SK-N-SH treated with all-trans-retinoic acid at 6 μM for 48 hours (cell line): ENCODE results near the gene PFDN2.

Source experiments
- ATAC-seq: fragments of 200-7000 bp; cut with Tn5 transposase; 3 replicates; pipeline ENCODE4 v1.9.1; 2020; ENCODE audit warnings: mild to moderate bottlenecking, moderate library complexity
- BACH2 ChIP-seq: fragments of 250-450 bp; sonication (Bioruptor Pico); IDR thresholded peaks from 2 replicates; pipeline ENCODE4 v1.9.0; 2021; ENCODE audit warnings: mild to moderate bottlenecking, borderline replicate concordance
- CREB5 ChIP-seq: fragments of 250-450 bp; sonication (Bioruptor Pico); IDR thresholded peaks from 2 replicates; pipeline ENCODE4 v1.5.1; 2020; ENCODE audit warnings: low read depth, mild to moderate bottlenecking, moderate library complexity
- CSDC2 ChIP-seq: fragments of 250-450 bp; sonication (Bioruptor Pico); IDR thresholded peaks from 2 replicates; pipeline ENCODE4 v1.5.0; 2020; ENCODE audit warnings: mild to moderate bottlenecking, moderate library complexity
- CSRNP3 ChIP-seq: fragments of 250-450 bp; sonication (Bioruptor Pico); IDR thresholded peaks from 2 replicates; pipeline ENCODE4 v1.5.1; 2021; ENCODE audit warnings: mild to moderate bottlenecking, moderate library complexity
- ESRRG ChIP-seq: fragments of 250-450 bp; sonication (Bioruptor Pico); IDR thresholded peaks from 2 replicates; pipeline ENCODE4 v1.6.1; 2021; ENCODE audit warnings: mild to moderate bottlenecking
- GLIS3 ChIP-seq: fragments of 250-450 bp; sonication (Bioruptor Pico); IDR thresholded peaks from 2 replicates; pipeline ENCODE4 v1.5.0; 2020; ENCODE audit warnings: mild to moderate bottlenecking, moderate library complexity
- PATZ1 ChIP-seq: fragments of 250-450 bp; sonication (Bioruptor Pico); IDR thresholded peaks from 2 replicates; pipeline ENCODE4 v1.8.0; 2020; ENCODE audit warnings: mild to moderate bottlenecking, moderate library complexity, borderline replicate concordance
- POU6F1 ChIP-seq: fragments of 250-450 bp; sonication (Bioruptor Pico); IDR thresholded peaks from 2 replicates; pipeline ENCODE4 v1.8.0; 2021; ENCODE audit warnings: low read depth, mild to moderate bottlenecking, moderate library complexity, borderline replicate concordance
- PPARA ChIP-seq: fragments of 250-450 bp; sonication (Bioruptor Pico); IDR thresholded peaks from 2 replicates; pipeline ENCODE4 v1.5.0; 2020; ENCODE audit warnings: mild to moderate bottlenecking, borderline replicate concordance
- RARB ChIP-seq: fragments of 250-450 bp; sonication (Bioruptor Pico); IDR thresholded peaks from 2 replicates; pipeline ENCODE4 v1.8.0; 2021; ENCODE audit warnings: mild to moderate bottlenecking, moderate library complexity
- TCF4 ChIP-seq: fragments of 250-450 bp; sonication (Bioruptor Pico); IDR thresholded peaks from 2 replicates; pipeline ENCODE4 v1.8.0; 2021; ENCODE audit warnings: mild to moderate bottlenecking, moderate library complexity, borderline replicate concordance
- TOX ChIP-seq: fragments of 250-450 bp; sonication (Bioruptor Pico); IDR thresholded peaks from 2 replicates; pipeline ENCODE4 v1.8.0; 2021; ENCODE audit warnings: mild to moderate bottlenecking, moderate library complexity, borderline replicate concordance
- TSHZ2 ChIP-seq: fragments of 250-450 bp; sonication (Bioruptor Pico); IDR thresholded peaks from 2 replicates; pipeline ENCODE4 v1.5.0; 2020; ENCODE audit warnings: mild to moderate bottlenecking, moderate library complexity
- ZC3H10 ChIP-seq: fragments of 250-450 bp; sonication (Bioruptor Pico); IDR thresholded peaks from 2 replicates; pipeline ENCODE4 v1.5.1; 2021; ENCODE audit warnings: mild to moderate bottlenecking, moderate library complexity
- ZFP3 ChIP-seq: fragments of 250-450 bp; sonication (Bioruptor Pico); IDR thresholded peaks from 2 replicates; pipeline ENCODE4 v1.5.0; 2020; ENCODE audit warnings: mild to moderate bottlenecking, moderate library complexity
- ZNF70 ChIP-seq: fragments of 450-650 bp; formaldehyde crosslinking; IDR thresholded peaks from 2 replicates; pipeline ENCODE4 v1.5.0; 2020; ENCODE audit warnings: mild to moderate bottlenecking, moderate library complexity
- ZNF8 ChIP-seq: fragments of 450-650 bp; formaldehyde crosslinking; IDR thresholded peaks from 2 replicates; pipeline ENCODE4 v1.5.0; 2020; ENCODE audit warnings: mild to moderate bottlenecking, moderate library complexity

The PFDN2 gene

GRCh38 chr1:161070761-161071160 is 47.1 kb downstream of the PFDN2 start (continued):
- no peak for TF ChIP-seq POU6F1
- TF ChIP-seq ZNF8, result no peak
- no peak for TF ChIP-seq TOX (CRISPR knock-in tag)
- no peak for TF ChIP-seq RARB (CRISPR knock-in tag)
- no peak for TF ChIP-seq CSDC2
- no peak for TF ChIP-seq ZNF70 (CRISPR knock-in tag)
- TF ChIP-seq ZFP3, result no peak
- TF ChIP-seq BACH2 (CRISPR knock-in tag), result no peak

- no peak for ATAC-seq
- TF ChIP-seq RARB (CRISPR knock-in tag), result no peak
- TF ChIP-seq PPARA (CRISPR knock-in tag), result no peak
- no peak for TF ChIP-seq ZNF70 (CRISPR knock-in tag)
- no peak for TF ChIP-seq PATZ1 (CRISPR knock-in tag)
- no peak for TF ChIP-seq CREB5 (CRISPR knock-in tag)
- no peak for TF ChIP-seq BACH2 (CRISPR knock-in tag)
- no peak for TF ChIP-seq ZC3H10 (CRISPR knock-in tag)
- no peak for TF ChIP-seq ZNF8
- no peak for TF ChIP-seq TSHZ2
- TF ChIP-seq TOX (CRISPR knock-in tag), result no peak
- TF ChIP-seq CSRNP3, result no peak
- no peak for TF ChIP-seq GLIS3 (CRISPR knock-in tag)
- TF ChIP-seq TCF4 (CRISPR knock-in tag), result no peak
- TF ChIP-seq, all 23 proteins: peak for 0
Observed at GRCh38 chr1:161069731-161070270, 48.0 kb downstream of the PFDN2 start, which contains the start of gene ARHGAP30. Gene ARHGAP30 (minus strand): TSS chr1:161069891. CDS start chr1:161069624, 267 bp downstream.

- ATAC-seq, result no peak
- TF ChIP-seq ZNF8, result no peak
- TF ChIP-seq RARB (CRISPR knock-in tag), result no peak
- no peak for TF ChIP-seq BACH2 (CRISPR knock-in tag)
- TF ChIP-seq PATZ1 (CRISPR knock-in tag), result no peak
- TF ChIP-seq ZC3H10 (CRISPR knock-in tag), result no peak
- TF ChIP-seq ESRRG, result no peak
- no peak for TF ChIP-seq POU6F1
- TF ChIP-seq, all 23 proteins: peak for 0
Observed at GRCh38 chr1:161069241-161069640, 48.6 kb downstream of the PFDN2 start.
